Measurements from ENCODE around the gene B3GNT9. TPM values are rescaled to one million over a fixed set of nuclear protein-coding genes. Genes with fewer than 3 reads are reported as not detected.

B3GNT9 gene
- total RNA-seq = 10 to 100 TPM in 1 of 2 donors, 1 to 10 TPM in 1; 7.2 to 11.0 TPM
- 2.7 TPM for polyA plus RNA-seq (2013, experiment 1 of 2)
- polyA plus RNA-seq (2013, experiment 2 of 2) = 2.1 TPM
- long read RNA-seq, experiment 1, partial matches to known transcripts = 0 of 5 reads
- long read RNA-seq, experiment 1, other reads (novel, unspliced or antisense) = 4 of 5 reads
- long read RNA-seq, experiment 2, transcript B3GNT9-201 (2 exons, 2,917 nt) = major isoform, 8 of 16 reads
- long read RNA-seq, experiment 2, partial matches to known transcripts = 0 of 16 reads
- long read RNA-seq, experiment 2, other reads (novel, unspliced or antisense) = 8 of 16 reads
- long read RNA-seq, experiment 3, partial matches to known transcripts = 0 of 2 reads
- long read RNA-seq, experiment 3, other reads (novel, unspliced or antisense) = 2 of 2 reads
- long read RNA-seq, experiment 4, partial matches to known transcripts = 0 of 2 reads
- long read RNA-seq, experiment 4, other reads (novel, unspliced or antisense) = 2 of 2 reads

GRCh38 chr16:67150833-67151396 lies at the start of gene B3GNT9:
Gene B3GNT9, minus strand, starts transcription at chr16:67150998. Its CDS starts 513 bp downstream, at chr16:67150485.
- H3K27ac Mint-ChIP-seq = peak within 1 kb of the TSS; percentile 80

GRCh38 chr16:67200491-67200890 lies 49.7 kb upstream of the B3GNT9 start:
- Mint-ChIP-seq H3K36me3 (ENCODE audit: low read depth) (peaks cover 28% of the 10 kb centered on the region), H3K27ac (no peak overlapping the region), H3K4me1 (peaks cover 2% of the 10 kb centered on the region), H3K9me3 (no peaks in the 10 kb centered on the region), H3K4me3 (no peak overlapping the region), H3K27me3 (ENCODE audit: insufficient read depth) (no peaks in the 10 kb centered on the region)
- peaks cover 52% of the 10 kb centered on the region for H3K36me3 ChIP-seq (ENCODE audit: control insufficient read depth, insufficient read depth, low read length)
- no peak for DNase-seq
- H3K27me3 ChIP-seq (ENCODE audit: control insufficient read depth, insufficient read depth, low read length, poor library complexity, severe bottlenecking) = no peaks in the 10 kb centered on the region
- no peak overlapping the region for H3K4me3 ChIP-seq (ENCODE audit: low read length)
- H3K9me3 ChIP-seq (ENCODE audit: control insufficient read depth, low read length) = no peaks in the 10 kb centered on the region
- no peak for TF ChIP-seq CTCF (conservative IDR thresholded peaks at IDR 0.05)
- H3K27ac ChIP-seq (ENCODE audit: low read depth, low read length) = no peak overlapping the region
- H3K9ac ChIP-seq (ENCODE audit: extremely low read depth, low read length, poor library complexity, severe bottlenecking) = no peak overlapping the region
- no peaks in the 10 kb centered on the region for H3K4me1 ChIP-seq (ENCODE audit: control insufficient read depth, insufficient read depth, low read length)
- WGBS, 2 experiments (ENCODE audit: insufficient coverage in 1 of 2, insufficient read length in 1 of 2) = 96 to 98% methylated on average over 7 to 8 of the region's 8 CpGs

More at GRCh38 chr16:67150833-67151396, at the start of gene B3GNT9:
- peak within 1 kb of the TSS; percentile 38 for H3K9ac ChIP-seq (ENCODE audit: extremely low read depth, low read length, poor library complexity, severe bottlenecking)
- H3K4me1 Mint-ChIP-seq = peaks cover 6% of the 10 kb centered on the region
- H3K4me1 ChIP-seq (ENCODE audit: control insufficient read depth, insufficient read depth, low read length) = no peaks in the 10 kb centered on the region
- no peaks in the 10 kb centered on the region for H3K9me3 ChIP-seq (ENCODE audit: control insufficient read depth, low read length)
- peak within 1 kb of the TSS; percentile 75 for H3K4me3 ChIP-seq (ENCODE audit: low read length)
- TF ChIP-seq CTCF (conservative IDR thresholded peaks at IDR 0.05) = no peak
- 6 to 12% methylated on average over 16 to 34 of the region's 34 CpGs for WGBS, 2 experiments (ENCODE audit: insufficient coverage in 1 of 2, insufficient read length in 1 of 2)
- H3K36me3 ChIP-seq (ENCODE audit: control insufficient read depth, insufficient read depth, low read length) = peaks cover 18% of the 10 kb centered on the region
- H3K27me3 ChIP-seq (ENCODE audit: control insufficient read depth, insufficient read depth, low read length, poor library complexity, severe bottlenecking) = peaks cover 64% of the 10 kb centered on the region
- no peaks in the 10 kb centered on the region for H3K9me3 Mint-ChIP-seq
- H3K4me3 Mint-ChIP-seq = peak within 1 kb of the TSS; percentile 59
- peaks cover 57% of the 10 kb centered on the region for H3K27me3 Mint-ChIP-seq (ENCODE audit: insufficient read depth)
- H3K27ac ChIP-seq (ENCODE audit: low read depth, low read length) = no peak within 1 kb of the TSS
- H3K36me3 Mint-ChIP-seq (ENCODE audit: low read depth) = peaks cover 23% of the 10 kb centered on the region
- peak; percentile 92 for DNase-seq

- H3K4me3 Mint-ChIP-seq = peak overlapping the region; percentile 57
- DNase-seq = peak; percentile 86
- Histone ChIP-seq H3K4me3 (ENCODE audit: low read length) (no peak overlapping the region), H3K9me3 (ENCODE audit: control insufficient read depth, low read length) (no peaks in the 10 kb centered on the region), H3K36me3 (ENCODE audit: control insufficient read depth, insufficient read depth, low read length) (peaks cover 59% of the 10 kb centered on the region), H3K27ac (ENCODE audit: low read depth, low read length) (no peak overlapping the region), H3K4me1 (ENCODE audit: control insufficient read depth, insufficient read depth, low read length) (no peaks in the 10 kb centered on the region), H3K9ac (ENCODE audit: extremely low read depth, low read length, poor library complexity, severe bottlenecking) (no peak overlapping the region), H3K27me3 (ENCODE audit: control insufficient read depth, insufficient read depth, low read length, poor library complexity, severe bottlenecking) (no peaks in the 10 kb centered on the region)
- H3K36me3 Mint-ChIP-seq (ENCODE audit: low read depth) = peaks cover 35% of the 10 kb centered on the region
- H3K4me1 Mint-ChIP-seq = peaks cover 2% of the 10 kb centered on the region
- TF ChIP-seq CTCF (conservative IDR thresholded peaks at IDR 0.05) = peak; percentile 67
- no peaks in the 10 kb centered on the region for H3K27me3 Mint-ChIP-seq (ENCODE audit: insufficient read depth)
- peak overlapping the region; percentile 76 for H3K27ac Mint-ChIP-seq
- H3K9me3 Mint-ChIP-seq = no peaks in the 10 kb centered on the region
- WGBS, 2 experiments (ENCODE audit: insufficient coverage in 1 of 2, insufficient read length in 1 of 2) = 91 to 93% methylated on average over 7 to 22 of the region's 22 CpGs
Observed at GRCh38 chr16:67199808-67200198, 49.0 kb upstream of the B3GNT9 start.
